Ectodermal cell (in vitro differentiated cells): ENCODE results near the gene CEACAM19.
"Not testable (repeated sequence)": the region's sequence is repeated elsewhere in the genome, so short reads cannot be mapped to it uniquely, and the experiment has no call there.

Experiments
- H3K27ac ChIP-seq: 2 replicates; pipeline ENCODE4 v1.7.0; 2013; ENCODE audit warnings: mild to moderate bottlenecking, low read depth, low read length; ENCODE audit not compliant: insufficient read depth, poor library complexity, severe bottlenecking
- H3K27me3 ChIP-seq: 2 replicates; pipeline ENCODE4 v1.7.0; 2013; ENCODE audit warnings: mild to moderate bottlenecking, low read length; ENCODE audit not compliant: insufficient read depth, control insufficient read depth, poor library complexity, severe bottlenecking
- H3K36me3 ChIP-seq: one replicate; pipeline ENCODE4 v1.7.0; 2013; ENCODE audit warnings: low read length; ENCODE audit not compliant: control insufficient read depth, insufficient read depth
- H3K4me1 ChIP-seq: one replicate; pipeline ENCODE4 v1.7.0; 2013; ENCODE audit warnings: low read length; ENCODE audit not compliant: control insufficient read depth, insufficient read depth
- H3K4me3 ChIP-seq: 2 replicates; pipeline ENCODE4 v1.7.0; 2013; ENCODE audit warnings: low read depth, low read length, control low read depth; ENCODE audit not compliant: insufficient read depth
- H3K9me3 ChIP-seq: 2 replicates; pipeline ENCODE4 v1.7.0; 2013; ENCODE audit warnings: mild to moderate bottlenecking, low read length, moderate library complexity; ENCODE audit not compliant: control insufficient read depth
- WGBS, 2 experiments: methylation state at CpG; one replicate each; pipeline ENCODE4 v1.1.7; 2013; ENCODE audit warnings: missing lambda C conversion rate in 2 of 2; 5-methylcytosine and 5-hydroxymethylcytosine counted together

CEACAM19 gene

GRCh38 chr19:44709434-44710266, 38.4 kb downstream of the CEACAM19 start:
- not testable (repeated sequence) for H3K9me3 ChIP-seq, H3K27me3 ChIP-seq, H3K4me3 ChIP-seq, H3K27ac ChIP-seq, H3K36me3 ChIP-seq, H3K4me1 ChIP-seq
- WGBS, 2 experiments, result 90 to 94% methylated on average over 4 of the region's 4 CpGs

DNA sequence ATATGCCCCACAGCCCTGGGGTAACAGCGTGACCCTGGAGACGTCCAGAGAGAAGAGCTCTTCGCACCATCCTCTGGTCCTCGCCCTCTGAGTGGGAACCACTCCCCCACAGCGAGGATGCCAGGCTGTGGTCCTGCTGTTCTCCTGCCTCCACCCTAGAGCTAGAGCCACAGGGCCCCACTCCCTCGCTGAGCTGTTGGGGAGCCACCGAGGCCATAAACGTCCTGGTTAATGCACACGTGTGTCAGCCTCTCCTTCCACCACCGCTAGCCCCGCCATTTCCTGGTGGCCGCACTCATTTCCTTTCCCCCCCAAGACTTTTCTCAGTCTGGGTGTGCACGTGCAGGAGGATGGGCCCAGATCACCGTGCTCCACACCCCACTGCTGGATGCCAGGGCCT, 39.2 kb downstream of the CEACAM19 start:
- 91 to 92% methylated on average over 14 of the region's 14 CpGs for WGBS, 2 experiments
- Histone ChIP-seq H3K27me3 (no peaks in the 10 kb centered on the region), H3K27ac (no peak overlapping the region), H3K9me3 (peaks cover 2% of the 10 kb centered on the region), H3K4me1 (no peaks in the 10 kb centered on the region), H3K36me3 (no peaks in the 10 kb centered on the region), H3K4me3 (no peak overlapping the region)

- Histone ChIP-seq H3K27ac (no peak overlapping the region), H3K4me1 (no peaks in the 10 kb centered on the region), H3K36me3 (no peaks in the 10 kb centered on the region), H3K9me3 (peaks cover 2% of the 10 kb centered on the region), H3K4me3 (no peak overlapping the region), H3K27me3 (no peaks in the 10 kb centered on the region)
- WGBS, 2 experiments, result 69 to 75% methylated on average over 3 to 4 of the region's 4 CpGs
Measured at GRCh38 chr19:44712864-44713515, 41.7 kb downstream of the CEACAM19 start.

DNA sequence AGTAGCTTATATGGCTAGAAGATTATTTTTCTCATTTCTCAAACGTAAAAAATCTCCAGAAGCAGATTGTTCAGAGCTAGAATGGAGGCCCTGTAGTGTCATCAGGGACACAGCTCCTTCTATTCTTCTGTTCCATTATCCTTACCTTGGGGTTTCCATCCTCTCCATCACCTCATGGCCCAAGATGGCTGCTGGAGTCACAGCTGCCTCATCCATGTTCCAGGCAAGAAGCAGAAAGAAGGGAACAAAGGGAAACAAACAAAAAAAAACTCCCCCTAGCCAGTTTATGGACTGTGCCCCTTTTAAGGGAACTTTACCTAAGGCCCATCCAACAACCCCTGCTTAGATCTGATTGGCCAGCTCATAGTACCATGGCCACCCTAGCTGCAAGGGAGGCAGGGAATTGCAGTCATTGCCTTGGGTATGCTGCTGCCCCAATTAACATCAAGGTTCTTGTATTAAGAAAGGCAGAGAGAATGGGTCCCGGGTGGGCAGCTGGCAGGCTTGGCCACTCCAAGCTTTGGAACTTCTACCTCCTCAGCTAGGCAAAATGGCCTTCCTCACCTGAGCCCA, 43.4 kb downstream of the CEACAM19 start:
- 43 to 50% methylated on average over 2 of the region's 2 CpGs for WGBS, 2 experiments
- Histone ChIP-seq H3K4me1 (peaks cover 7% of the 10 kb centered on the region), H3K9me3 (peaks cover 2% of the 10 kb centered on the region), H3K27ac (no peak overlapping the region), H3K36me3 (no peaks in the 10 kb centered on the region), H3K4me3 (no peak overlapping the region), H3K27me3 (no peaks in the 10 kb centered on the region)

GRCh38 chr19:44717603-44718002, 46.3 kb downstream of the CEACAM19 start:
- peaks cover 2% of the 10 kb centered on the region for H3K9me3 ChIP-seq
- H3K27ac ChIP-seq, result no peak overlapping the region
- no peaks in the 10 kb centered on the region for H3K27me3 ChIP-seq
- H3K36me3 ChIP-seq, result no peaks in the 10 kb centered on the region
- WGBS, 2 experiments, result 85 to 94% methylated on average over 6 of the region's 6 CpGs
- H3K4me1 ChIP-seq, result peaks cover 7% of the 10 kb centered on the region
- H3K4me3 ChIP-seq, result no peak overlapping the region

DNA sequence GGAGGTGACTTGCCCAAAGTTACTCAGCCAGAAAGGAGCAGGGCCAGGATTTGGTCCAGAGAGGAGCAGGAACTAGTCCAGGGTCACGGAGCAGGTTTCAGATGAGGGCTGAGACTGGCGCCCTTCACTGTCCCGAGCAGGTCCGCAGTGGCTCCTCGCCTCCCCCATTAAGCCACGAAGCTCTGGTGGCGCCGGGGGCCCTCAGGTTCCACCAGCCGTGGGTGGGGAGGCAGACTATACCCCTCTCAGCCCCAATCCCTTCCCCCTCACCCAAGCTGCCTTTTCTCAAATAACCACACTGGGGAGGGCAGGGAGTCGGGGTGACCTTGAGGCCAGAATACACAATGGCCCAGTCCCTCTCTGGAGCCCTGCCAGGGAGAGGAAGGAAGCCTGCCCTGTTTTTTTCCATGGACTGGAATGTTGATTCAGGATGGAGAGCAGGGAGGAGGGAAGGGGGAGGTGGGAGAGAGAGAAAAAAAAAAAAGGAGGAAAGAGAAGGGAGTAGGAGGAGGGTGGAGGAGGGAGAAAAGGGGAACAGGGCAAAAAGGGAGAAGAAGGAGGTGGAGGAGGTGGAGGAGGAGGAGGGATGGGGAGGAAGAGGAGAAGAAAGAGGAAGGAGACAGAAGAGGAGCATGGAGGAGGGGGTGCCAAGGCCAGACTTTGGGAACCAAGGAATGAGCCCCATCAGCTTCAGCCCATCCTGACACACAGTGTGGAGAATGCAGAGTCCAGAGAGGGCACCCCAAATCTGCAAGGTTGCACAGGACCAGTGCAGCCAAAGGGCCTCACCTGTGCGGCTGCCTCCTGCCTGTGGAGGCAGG, 47.4 kb downstream of the CEACAM19 start:
- no peaks in the 10 kb centered on the region for H3K27me3 ChIP-seq
- H3K4me1 ChIP-seq, result peaks cover 7% of the 10 kb centered on the region
- H3K4me3 ChIP-seq, result no peak overlapping the region
- no peaks in the 10 kb centered on the region for H3K36me3 ChIP-seq
- H3K27ac ChIP-seq, result no peak overlapping the region
- H3K9me3 ChIP-seq, result peaks cover 2% of the 10 kb centered on the region
- WGBS, 2 experiments, result 43 to 47% methylated on average over 11 of the region's 11 CpGs

- 81 to 85% methylated on average over 8 of the region's 8 CpGs for WGBS, 2 experiments
- H3K4me3 ChIP-seq, result no peak overlapping the region
- H3K27ac ChIP-seq, result no peak overlapping the region
- H3K36me3 ChIP-seq, result no peaks in the 10 kb centered on the region
- H3K9me3 ChIP-seq, result peaks cover 2% of the 10 kb centered on the region
- peaks cover 7% of the 10 kb centered on the region for H3K4me1 ChIP-seq
- H3K27me3 ChIP-seq, result no peaks in the 10 kb centered on the region
Measured at GRCh38 chr19:44719262-44719701, 48.0 kb downstream of the CEACAM19 start.

GRCh38 chr19:44720396-44720795, 49.1 kb downstream of the CEACAM19 start:
- H3K27me3 ChIP-seq, H3K36me3 ChIP-seq, H3K4me1 ChIP-seq, H3K4me3 ChIP-seq, H3K27ac ChIP-seq, H3K9me3 ChIP-seq: not testable (repeated sequence)
- 91 to 95% methylated on average over 9 of the region's 9 CpGs for whole genome bisulfite sequencing, 2 experiments

GRCh38 chr19:44720945-44721344, 49.7 kb downstream of the CEACAM19 start:
- Histone ChIP-seq H3K36me3 (no peaks in the 10 kb centered on the region), H3K27me3 (no peaks in the 10 kb centered on the region), H3K4me3 (no peak overlapping the region), H3K4me1 (peaks cover 7% of the 10 kb centered on the region), H3K27ac (no peak overlapping the region), H3K9me3 (no peaks in the 10 kb centered on the region)
- WGBS, 2 experiments, result 88 to 92% methylated on average over 6 of the region's 6 CpGs

DNA sequence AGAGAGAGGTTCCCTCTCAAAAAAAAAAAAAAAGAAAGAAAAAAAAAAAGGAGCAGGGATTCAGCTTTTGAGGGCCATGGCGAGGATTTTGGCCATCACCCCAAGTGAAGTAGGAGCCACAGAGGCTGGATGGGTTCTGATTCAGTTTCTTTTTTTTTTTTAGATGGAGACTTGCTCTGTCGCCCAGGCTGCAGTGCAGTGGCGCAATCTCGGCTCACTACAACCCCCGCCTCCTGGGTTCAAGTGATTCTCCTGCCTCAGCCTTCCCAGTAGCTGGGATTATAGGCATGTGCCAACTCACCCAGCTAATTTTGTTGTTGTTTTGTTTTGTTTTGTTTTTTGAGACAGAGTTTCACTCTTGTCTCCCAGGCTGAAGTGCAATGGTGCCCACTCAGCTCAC, 50.1 kb downstream of the CEACAM19 start:
- H3K27ac ChIP-seq, H3K9me3 ChIP-seq, H3K36me3 ChIP-seq, H3K4me3 ChIP-seq, H3K27me3 ChIP-seq, H3K4me1 ChIP-seq: not testable (repeated sequence)
- 81 to 87% methylated on average over 5 of the region's 5 CpGs for WGBS, 2 experiments
